K562 (cell line): Measurements from ENCODE around the gene C3orf70. TPM values are rescaled to one million over a fixed set of nuclear protein-coding genes. Genes with fewer than 3 reads are reported as not detected.

ENCODE experiments used
- ATAC-seq: fragments of 200-7000 bp; cut with Tn5 transposase; 3 replicates; pipeline ENCODE4 v1.9.1; 2020; ENCODE audit warnings: moderate library complexity
- BruUV-seq: library from RNA; stranded (reverse); fragments of 400-500 nt; replicated peaks from 2 replicates; lab custom pipeline; 2021; lab: Mats Ljungman, UMichigan
- CTCF ChIA-PET: fragments of 300-600 bp; formaldehyde crosslinking; extraction: SDS; loops from one replicate; lab custom pipeline; 2021; ENCODE audit warnings: low intra/inter-chr PET ratio; lab: Yijun Ruan, JAX
- POLR2A ChIA-PET: fragments of 300-600, 350-650 bp; sonication (Branson Sonifier 250); formaldehyde crosslinking; extraction: SDS; loops from one replicate; lab custom pipeline; 2021; ENCODE audit warnings: antibody characterized with exemption, inconsistent platforms; lab: Yijun Ruan, JAX
- DNase-seq, 4 experiments: peaks; one replicate each; pipeline versions ENCODE4 v3.0.0 to v3.0.0-alpha.2; 2011 to 2018; ENCODE audit warnings: low spot score in 3 of 4, mixed read lengths in 3 of 4; ENCODE audit errors: extremely low read depth in 1 of 4
- FAIRE-seq: peaks from 2 replicates; lab custom pipeline; 2011; peaks lifted over from hg19 to GRCh38; lab: Jason Lieb, UNC
- H2AFZ ChIP-seq: 2 replicates; pipeline ENCODE4 v1.6.0; 2011; ENCODE audit warnings: low read depth, low read length, control low read depth, inconsistent platforms
- H3K27ac ChIP-seq: fragments of 200-600 bp; 3 replicates; pipeline ENCODE4 v1.8.0; 2011; ENCODE audit warnings: low read depth, mild to moderate bottlenecking, control low read depth, inconsistent platforms, low read length, moderate library complexity, mixed read lengths; ENCODE audit errors: extremely low read depth
- H3K27me3 ChIP-seq, 2 experiments: fragments of 300-600 bp in 1 of 2; 2 replicates in 1 of 2; 3 replicates in 1 of 2; pipeline versions ENCODE4 v1.6.0 to v1.8.0; 2011; ENCODE audit warnings: inconsistent platforms in 2 of 2, low read length in 2 of 2, mild to moderate bottlenecking in 1 of 2, mixed read lengths in 1 of 2, moderate library complexity in 1 of 2; ENCODE audit not compliant: control insufficient read depth in 2 of 2, insufficient read depth in 2 of 2
- H3K36me3 ChIP-seq: fragments of 300-600 bp; 3 replicates; pipeline ENCODE4 v1.8.0; 2011; ENCODE audit warnings: mild to moderate bottlenecking, low read length, inconsistent platforms; ENCODE audit not compliant: control insufficient read depth, insufficient read depth
- H3K4me1 ChIP-seq, 2 experiments: fragments of 200-600 bp in 1 of 2; replicated peaks in 1 of 2; 2 replicates in 1 of 2; 3 replicates in 1 of 2; pipeline versions ENCODE4 v1.5.1 to v1.8.0; 2011; ENCODE audit warnings: inconsistent platforms in 2 of 2, low read length in 2 of 2, mild to moderate bottlenecking in 1 of 2, mixed read lengths in 1 of 2, moderate library complexity in 1 of 2; ENCODE audit not compliant: control insufficient read depth in 2 of 2, insufficient read depth in 2 of 2
- H3K4me2 ChIP-seq: 2 replicates; pipeline ENCODE4 v1.6.1; 2011; ENCODE audit warnings: low read length, control low read depth, inconsistent platforms, mixed read lengths; ENCODE audit not compliant: insufficient read depth
- H3K4me3 ChIP-seq: fragments of 200-600 bp; sonication (generic), shearing (Covaris generic); 2 replicates; pipeline ENCODE4 v1.5.1; 2016; ENCODE audit warnings: control low read depth, inconsistent platforms
- H3K79me2 ChIP-seq: fragments of 200-600 bp; 3 replicates; pipeline ENCODE4 v1.8.0; 2011; ENCODE audit warnings: low read length, inconsistent platforms; ENCODE audit not compliant: control insufficient read depth, insufficient read depth
- H3K9ac ChIP-seq, 2 experiments: 2 replicates each; pipeline versions ENCODE4 v1.6.0 to v1.6.1; 2011; ENCODE audit warnings: low read depth in 2 of 2, low read length in 2 of 2, control low read depth in 1 of 2, inconsistent platforms in 1 of 2, mild to moderate bottlenecking in 1 of 2, mixed read lengths in 1 of 2; ENCODE audit not compliant: insufficient read depth in 1 of 2
- H3K9me1 ChIP-seq: one replicate; pipeline ENCODE4 v1.6.0; 2011; ENCODE audit warnings: inconsistent platforms, mild to moderate bottlenecking, low read length, moderate library complexity; ENCODE audit not compliant: control insufficient read depth, insufficient read depth
- H3K9me3 ChIP-seq: replicated peaks from 2 replicates; pipeline ENCODE4 v1.5.1; 2011; ENCODE audit warnings: low read depth, low read length, inconsistent platforms; ENCODE audit not compliant: control insufficient read depth, insufficient read depth
- H4K20me1 ChIP-seq: replicated peaks from 2 replicates; pipeline ENCODE4 v1.6.1; 2011; ENCODE audit warnings: low read length, inconsistent platforms, mixed read lengths; ENCODE audit not compliant: control insufficient read depth, insufficient read depth
- ATF1 ChIP-seq, 2 experiments: fragments of 450-650 bp in 1 of 2; IDR thresholded peaks; 2 replicates each; pipeline ENCODE4 v1.6.1; 2016; ENCODE audit warnings: missing compliant biosample characterization in 1 of 2, missing genetic modification characterization in 1 of 2
- BRD9 ChIP-seq: fragments of 450-650 bp; IDR thresholded peaks from 2 replicates; pipeline ENCODE4 v1.6.1; 2018; ENCODE audit warnings: low read depth; ENCODE audit not compliant: partially characterized antibody
- ELF4 ChIP-seq: fragments of 450-650 bp; formaldehyde crosslinking; IDR thresholded peaks from 2 replicates; pipeline ENCODE4 v1.4.0; 2022; ENCODE audit warnings: missing genetic modification characterization
- JUND ChIP-seq, 2 experiments: IDR thresholded peaks; 2 replicates in 1 of 2; 3 replicates in 1 of 2; pipeline ENCODE4 v1.6.1; 2011; ENCODE audit warnings: borderline replicate concordance in 2 of 2, low read depth in 2 of 2, low read length in 2 of 2, improper control_type of control experiment in 1 of 2, missing biosample characterization in 1 of 2, missing genetic modification characterization in 1 of 2, missing genetic modification reagents in 1 of 2
- MECOM ChIP-seq: fragments of 250-450 bp; sonication (Bioruptor Pico); IDR thresholded peaks from 2 replicates; pipeline ENCODE4 v1.8.0; 2022; ENCODE audit warnings: inconsistent platforms
- NBN ChIP-seq: fragments of 450-650 bp; IDR thresholded peaks from 2 replicates; pipeline ENCODE4 v1.6.1; 2016; ENCODE audit warnings: low read depth, mild to moderate bottlenecking
- NFE2 ChIP-seq: IDR thresholded peaks from 2 replicates; pipeline ENCODE4 v1.6.1; 2014; ENCODE audit warnings: antibody characterized with exemption, low read depth
- RBM39 ChIP-seq: fragments of 200-400 bp; formaldehyde crosslinking; optimal IDR thresholded peaks from 2 replicates; pipeline ENCODE3; 2018; ENCODE audit warnings: low read depth, low read length
- SMAD1 ChIP-seq: fragments of 150-350 bp; IDR thresholded peaks from 2 replicates; pipeline ENCODE4 v1.6.1; 2014; ENCODE audit warnings: low read length, low read depth; ENCODE audit not compliant: partially characterized antibody
- SUPT5H ChIP-seq: fragments of 450-650 bp; IDR thresholded peaks from 2 replicates; pipeline ENCODE4 v1.6.1; 2016
- TAF1 ChIP-seq: IDR thresholded peaks from 2 replicates; pipeline ENCODE4 v1.6.1; 2011; ENCODE audit warnings: mild to moderate bottlenecking, low read length, moderate library complexity; ENCODE audit not compliant: insufficient read depth, control insufficient read depth, severe bottlenecking; ENCODE audit errors: extremely low read depth
- TCF3 ChIP-seq: sonication (generic); formaldehyde crosslinking; IDR thresholded peaks from 2 replicates; pipeline ENCODE4 v1.4.0; 2020; ENCODE audit warnings: mild to moderate bottlenecking, missing genetic modification reagents
- THRAP3 ChIP-seq: fragments of 450-650 bp; IDR thresholded peaks from 2 replicates; pipeline ENCODE4 v1.6.1; 2016; ENCODE audit warnings: mild to moderate bottlenecking, inconsistent platforms, borderline replicate concordance
- ZNF41 ChIP-seq: fragments of 250-450 bp; sonication (Bioruptor Pico); conservative IDR thresholded peaks from 2 replicates; pipeline ENCODE4 v1.4.0; 2020; ENCODE audit warnings: mild to moderate bottlenecking
- ZNF76 ChIP-seq: fragments of 250-450 bp; sonication (Bioruptor Pico); IDR thresholded peaks from 2 replicates; pipeline ENCODE4 v1.4.0; 2020; ENCODE audit warnings: mild to moderate bottlenecking, moderate library complexity, borderline replicate concordance
- ZNF766 ChIP-seq: fragments of 200-800 bp; sonication (Bioruptor generic); conservative IDR thresholded peaks from 2 replicates; pipeline ENCODE4 v1.6.1; 2016; ENCODE audit warnings: missing genetic modification characterization, missing compliant biosample characterization
- WGBS: fragments of 100-300 bp; shearing (Covaris generic); methylation state at CpG from one replicate; pipeline ENCODE4 v1.1.6; 2016; ENCODE audit warnings: low coverage, mixed read lengths; ENCODE audit not compliant: insufficient coverage; ENCODE audit errors: missing lambda C conversion rate; 5-methylcytosine and 5-hydroxymethylcytosine counted together
- in situ Hi-C: fragments of 300-500 bp; cut with MboI; formaldehyde crosslinking; loops from 4 replicates; pipeline ENCODE4 v1.15.0; 2018; ENCODE audit warnings: inconsistent platforms, mixed read lengths
- intact Hi-C: fragments of 100-400 bp; cut with micrococcal nuclease; formaldehyde crosslinking; loops from 2 replicates; pipeline ENCODE4 v1.14.2; 2022
- polyA plus RNA-seq, 8 experiments: library from polyadenylated mRNA; depleted of rRNA in 4 of 8; stranded (reverse) in 5 of 8; unstranded in 3 of 8; fragments of >200 nt; fragmentation: Nextera tagmentation in 2 of 8; fragmentation: Illumina TruSeq in 1 of 8; extraction: Ambion mirVana in 2 of 8; extraction: Trizol in 1 of 8; gene quantifications; 2 replicates each; pipeline versions ENCODE4 v1.2.1 to v1.2.3, GENCODE V29; 2011 to 2014; ENCODE audit warnings: inconsistent platforms in 1 of 8, missing spikeins in 1 of 8
- total RNA-seq, 7 experiments: library from RNA; depleted of rRNA in 6 of 7; stranded (reverse); fragments of >200 nt in 6 of 7; fragmentation: Illumina TruSeq in 2 of 7; extraction: Trizol in 2 of 7; gene quantifications; 2 replicates each; pipeline versions ENCODE4 v1.2.1 to v1.2.3, GENCODE V29; 2011 to 2021; ENCODE audit warnings: low replicate concordance in 1 of 7
- TF ChIP-seq, protein P1 (sequence below): fragments of 250-450 bp; sonication (Bioruptor Pico); IDR thresholded peaks from 2 replicates; pipeline ENCODE4 v1.5.0; 2021; ENCODE audit warnings: mild to moderate bottlenecking, moderate library complexity
- TF ChIP-seq, protein P2 (sequence below): IDR thresholded peaks from 2 replicates; pipeline ENCODE4 v1.6.1; 2011; ENCODE audit not compliant: insufficient read length; ENCODE audit errors: extremely low read depth
- TF ChIP-seq, protein P3 (sequence below): fragments of 450-650 bp; formaldehyde crosslinking; IDR thresholded peaks from 2 replicates; pipeline ENCODE4 v1.4.0; 2020; ENCODE audit warnings: mild to moderate bottlenecking, moderate library complexity

Gene C3orf70
- total and polyA plus RNA-seq, 9 of the 15 experiments (the other 6 are each of a cell fraction or from before 2014, with no cell fraction given): 0.01 to 0.04 (median 0.03) TPM; not detected in 6

DNA sequence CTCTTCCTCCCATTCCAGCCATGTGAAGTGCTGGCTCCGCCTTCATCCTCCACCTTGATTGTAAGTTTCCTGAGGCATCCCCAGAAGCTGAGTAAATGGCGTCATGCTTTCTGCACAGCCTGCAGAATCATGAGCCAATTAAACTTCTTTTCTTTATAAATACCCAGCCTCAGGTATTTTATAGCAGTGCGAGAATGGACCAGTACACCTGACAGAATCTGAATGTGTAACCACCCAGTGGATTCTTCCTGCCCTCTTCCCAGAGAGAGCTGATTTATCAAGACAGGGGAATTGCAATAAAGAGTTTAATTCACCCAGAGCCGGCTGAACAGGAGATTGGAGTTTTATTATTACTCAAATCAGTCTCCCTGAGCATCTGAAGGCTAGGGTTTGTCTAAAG, 86.6 kb downstream of the C3orf70 start:
- no peak for DNase-seq
- FAIRE-seq: no peak
- Histone ChIP-seq H3K4me3 (no peak overlapping the region), H3K9ac (no peak overlapping the region), H2AFZ (no peak overlapping the region), H3K9me1 (peaks cover 3% of the 10 kb centered on the region), H3K4me1 (peaks cover 4 to 19% of the 10 kb centered on the region in 2 experiments; a peak in 4 of 5 replicates), H3K27ac (no peak overlapping the region), H3K9me3 (no peaks in the 10 kb centered on the region), H3K79me2 (no peaks in the 10 kb centered on the region), H3K36me3 (no peaks in the 10 kb centered on the region), H3K27me3 (peaks cover 0 to 19% of the 10 kb centered on the region in 2 experiments; a peak in 2 of 5 replicates), H4K20me1 (no peaks in the 10 kb centered on the region), H3K4me2 (no peak overlapping the region)
- CTCF ChIA-PET: no interaction called here
- intact Hi-C loops: no loop called here
- 4% methylated on average over 4 of the region's 4 CpGs for WGBS
- no TSS peak for BruUV-seq
- in situ Hi-C loops: no loop called here
- ATAC-seq: no peak
- POLR2A ChIA-PET: no interaction called here
- TF ChIP-seq, protein P1, sequence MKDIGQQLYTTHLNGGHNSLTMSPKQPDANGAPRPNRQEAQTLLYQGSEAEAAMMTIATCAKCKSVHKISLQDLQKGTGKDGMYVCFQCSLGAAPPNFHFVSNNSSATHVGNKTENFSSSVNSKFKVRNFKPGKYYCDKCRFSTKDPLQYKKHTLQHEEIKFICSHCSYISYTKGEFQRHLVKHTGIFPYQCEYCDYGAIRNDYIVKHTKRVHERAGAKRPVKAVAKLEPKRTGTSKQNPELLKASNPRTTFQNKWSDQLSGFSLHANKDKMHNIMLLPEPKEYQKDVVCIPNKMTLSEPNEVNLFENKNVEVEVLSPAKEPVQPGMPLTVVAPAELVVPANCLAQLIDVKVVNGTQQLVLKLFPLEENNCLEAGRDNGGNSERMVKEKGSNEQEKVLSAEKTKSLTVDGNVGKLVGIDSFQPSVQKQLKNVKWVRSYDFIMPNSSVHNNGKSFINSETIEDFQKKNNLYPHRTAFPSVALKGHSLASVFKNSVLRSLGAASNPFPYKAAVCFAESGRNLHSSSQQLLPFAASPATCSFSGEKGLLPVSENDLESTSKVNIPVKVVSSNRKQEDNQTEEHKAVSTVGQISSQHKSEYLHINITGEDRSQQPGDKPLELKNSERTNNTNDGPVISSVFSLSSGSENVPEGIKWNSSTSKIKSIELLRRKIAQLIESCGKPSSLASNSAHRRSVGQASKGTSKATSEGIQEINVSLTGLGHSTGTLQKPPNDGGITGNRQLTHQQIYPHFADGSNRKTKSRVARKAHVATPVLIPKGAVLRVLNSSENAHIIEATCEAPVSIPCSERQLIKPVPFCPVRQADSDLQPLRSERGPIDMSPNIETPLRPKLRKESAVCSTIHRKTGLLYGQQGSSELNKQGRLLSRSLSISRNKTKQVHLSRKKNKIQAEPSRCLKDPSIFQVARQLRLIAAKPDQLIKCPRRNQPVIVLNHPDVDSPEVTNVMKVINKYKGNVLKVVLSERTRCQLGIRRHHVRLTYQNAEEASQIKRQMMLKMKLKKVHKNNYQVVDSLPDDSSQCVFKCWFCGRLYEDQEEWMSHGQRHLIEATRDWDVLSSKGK (CRISPR knock-in tag): no peak
- no peak for TF ChIP-seq THRAP3
- TF ChIP-seq, protein P2, sequence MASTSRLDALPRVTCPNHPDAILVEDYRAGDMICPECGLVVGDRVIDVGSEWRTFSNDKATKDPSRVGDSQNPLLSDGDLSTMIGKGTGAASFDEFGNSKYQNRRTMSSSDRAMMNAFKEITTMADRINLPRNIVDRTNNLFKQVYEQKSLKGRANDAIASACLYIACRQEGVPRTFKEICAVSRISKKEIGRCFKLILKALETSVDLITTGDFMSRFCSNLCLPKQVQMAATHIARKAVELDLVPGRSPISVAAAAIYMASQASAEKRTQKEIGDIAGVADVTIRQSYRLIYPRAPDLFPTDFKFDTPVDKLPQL: no peak
- TF ChIP-seq SMAD1: no peak
- TF ChIP-seq NFE2: no peak
- no peak for TF ChIP-seq NBN
- TF ChIP-seq, protein P3, sequence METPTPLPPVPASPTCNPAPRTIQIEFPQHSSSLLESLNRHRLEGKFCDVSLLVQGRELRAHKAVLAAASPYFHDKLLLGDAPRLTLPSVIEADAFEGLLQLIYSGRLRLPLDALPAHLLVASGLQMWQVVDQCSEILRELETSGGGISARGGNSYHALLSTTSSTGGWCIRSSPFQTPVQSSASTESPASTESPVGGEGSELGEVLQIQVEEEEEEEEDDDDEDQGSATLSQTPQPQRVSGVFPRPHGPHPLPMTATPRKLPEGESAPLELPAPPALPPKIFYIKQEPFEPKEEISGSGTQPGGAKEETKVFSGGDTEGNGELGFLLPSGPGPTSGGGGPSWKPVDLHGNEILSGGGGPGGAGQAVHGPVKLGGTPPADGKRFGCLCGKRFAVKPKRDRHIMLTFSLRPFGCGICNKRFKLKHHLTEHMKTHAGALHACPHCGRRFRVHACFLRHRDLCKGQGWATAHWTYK: no peak
- TF ChIP-seq ZNF41 (CRISPR knock-in tag): no peak
- no peak for TF ChIP-seq SUPT5H
- TF ChIP-seq JUND (IDR thresholded peaks at IDR 0.05; ENCODE audit: borderline replicate concordance, low read depth, low read length): no peak
- TF ChIP-seq JUND (tag; IDR thresholded peaks at IDR 0.05; ENCODE audit: borderline replicate concordance, low read depth, low read length): no peak
- no peak for TF ChIP-seq TCF3 (CRISPR knock-in tag)
- no peak for TF ChIP-seq MECOM (CRISPR knock-in tag)
- TF ChIP-seq TAF1: no peak
- TF ChIP-seq ZNF766 (CRISPR knock-in tag): no peak
- TF ChIP-seq BRD9: no peak
- TF ChIP-seq ATF1 (CRISPR knock-in tag; IDR thresholded peaks at IDR 0.05): no peak
- no peak for TF ChIP-seq ATF1 (tag; IDR thresholded peaks at IDR 0.05)
- TF ChIP-seq ELF4 (CRISPR knock-in tag): no peak
- TF ChIP-seq ZNF76 (CRISPR knock-in tag): no peak
- TF ChIP-seq RBM39: no peak
